Bronchus fibroblast of lung (primary cell): ENCODE measurements around the gene CDKN2AIPNL. TPM values are rescaled to one million over a fixed set of nuclear protein-coding genes. Genes with fewer than 3 reads are reported as not detected.

Source experiments
- total RNA-seq: library from RNA; depleted of rRNA; stranded (reverse); fragments of >200 nt; gene quantifications from 2 replicates; pipeline ENCODE4 v1.2.3, GENCODE V29; 2015

CDKN2AIPNL gene
- total RNA-seq, result 58.0 and 58.3 TPM in 2 replicates

GRCh38 chr5:134411546-134412266, at the start of gene CDKN2AIPNL:
Gene CDKN2AIPNL, minus strand, starts transcription at chr5:134411881. Its CDS starts 27 bp downstream, at chr5:134411854.

GRCh38 chr5:134370871-134371833, 40.5 kb downstream of the CDKN2AIPNL start, which contains the start of gene UBE2B:
Gene UBE2B, plus strand, starts transcription at chr5:134371569. Its CDS starts 27 bp downstream, at chr5:134371596.

Other genes with a start within 250 kb of the CDKN2AIPNL start
- gene SKP1, start 234.9 kb downstream of the CDKN2AIPNL start, total RNA-seq, result 285 and 312 TPM in 2 replicates
- 234 and 276 TPM in 2 replicates for gene PPP2CA, start 185.8 kb downstream of the CDKN2AIPNL start, total RNA-seq
- gene CDKL3, start 44.7 kb downstream of the CDKN2AIPNL start, total RNA-seq, result 0.59 and 1.0 TPM in 2 replicates
- gene UBE2B, start 40.3 kb downstream of the CDKN2AIPNL start, total RNA-seq, result 13.1 and 14.0 TPM in 2 replicates
- gene JADE2, start 113.8 kb upstream of the CDKN2AIPNL start, total RNA-seq, result 27.9 and 28.9 TPM in 2 replicates
- gene SAR1B, start 220.9 kb upstream of the CDKN2AIPNL start, total RNA-seq, result 29.1 TPM in 2 replicates
- gene SEC24A, start 236.9 kb upstream of the CDKN2AIPNL start, total RNA-seq, result 13.1 and 14.6 TPM in 2 replicates